Measurements from ENCODE around the gene CNIH3.
"Not testable (repeated sequence)": the region's sequence is repeated elsewhere in the genome, so short reads cannot be mapped to it uniquely, and the experiment has no call there.

Gene CNIH3

GRCh38 chr1:224644553-224645154 lies 28.5 kb downstream of the CNIH3 start:
- peak; percentile 39 to 72 (median 51) for DNase-seq

- no peak for DNase-seq
Measured at GRCh38 chr1:224647449-224647848, 31.3 kb downstream of the CNIH3 start.

- no peak for DNase-seq
Measured at GRCh38 chr1:224650290-224650689, 34.2 kb downstream of the CNIH3 start.

GRCh38 chr1:224651188-224651587 lies 35.1 kb downstream of the CNIH3 start:
- no peak for DNase-seq

GRCh38 chr1:224656392-224656791 lies 40.3 kb downstream of the CNIH3 start:
- no peak for DNase-seq

GRCh38 chr1:224660074-224660473 lies 44.0 kb downstream of the CNIH3 start:
- DNase-seq: no peak

- no peak for DNase-seq
Measured at GRCh38 chr1:224662870-224663269, 46.8 kb downstream of the CNIH3 start.

GRCh38 chr1:224665016-224665415 lies 48.9 kb downstream of the CNIH3 start:
- DNase-seq: no peak

- DNase-seq: no peak
Measured at GRCh38 chr1:224666078-224666477, 50.0 kb downstream of the CNIH3 start.

- no peak for DNase-seq
Measured at GRCh38 chr1:224666913-224667312, 50.8 kb downstream of the CNIH3 start.

- DNase-seq: no peak
Measured at GRCh38 chr1:224668984-224669383, 52.9 kb downstream of the CNIH3 start.

- DNase-seq: no peak
Measured at GRCh38 chr1:224669403-224669802, 53.3 kb downstream of the CNIH3 start.

- no peak for DNase-seq
Measured at GRCh38 chr1:224670506-224670905, 54.4 kb downstream of the CNIH3 start.

GRCh38 chr1:224671076-224671475 lies 55.0 kb downstream of the CNIH3 start:
- DNase-seq: no peak

- no peak for DNase-seq
Measured at GRCh38 chr1:224673141-224673540, 57.0 kb downstream of the CNIH3 start.

GRCh38 chr1:224675590-224675989 lies 59.5 kb downstream of the CNIH3 start:
- no peak for DNase-seq

GRCh38 chr1:224676551-224676950 lies 60.4 kb downstream of the CNIH3 start:
- DNase-seq: no peak

GRCh38 chr1:224678168-224678567 lies 62.1 kb downstream of the CNIH3 start:
- peak in 1 of 3 experiments; percentile 6 for DNase-seq

- no peak for DNase-seq
Measured at GRCh38 chr1:224679606-224680005, 63.5 kb downstream of the CNIH3 start.

- DNase-seq: no peak
Measured at GRCh38 chr1:224681816-224682215, 65.7 kb downstream of the CNIH3 start.

GRCh38 chr1:224683936-224684335 lies 67.8 kb downstream of the CNIH3 start:
- DNase-seq: peak; percentile 46 to 73 (median 65)

- peak; percentile 63 to 92 (median 68) for DNase-seq
Measured at GRCh38 chr1:224684979-224685425, 68.9 kb downstream of the CNIH3 start.

- not testable (repeated sequence) for DNase-seq
Measured at GRCh38 chr1:224686140-224686539, 70.0 kb downstream of the CNIH3 start.

- no peak for DNase-seq
Measured at GRCh38 chr1:224687465-224687864, 71.3 kb downstream of the CNIH3 start.

- DNase-seq: no peak
Measured at GRCh38 chr1:224689374-224689773, 73.3 kb downstream of the CNIH3 start.

Measured in NCI-H1417 (cell line).